Measurements from ENCODE around the gene MDFI. TPM values are rescaled to one million over a fixed set of nuclear protein-coding genes. Genes with fewer than 3 reads are reported as not detected.
A peak's percentile ranks its signal among the peaks of the same experiment; 100 is the strongest.

Gene MDFI
- total and polyA plus RNA-seq, 3 donors from 2014 or later, result 12.9 to 16.0 (median 15.1) TPM

DNA sequence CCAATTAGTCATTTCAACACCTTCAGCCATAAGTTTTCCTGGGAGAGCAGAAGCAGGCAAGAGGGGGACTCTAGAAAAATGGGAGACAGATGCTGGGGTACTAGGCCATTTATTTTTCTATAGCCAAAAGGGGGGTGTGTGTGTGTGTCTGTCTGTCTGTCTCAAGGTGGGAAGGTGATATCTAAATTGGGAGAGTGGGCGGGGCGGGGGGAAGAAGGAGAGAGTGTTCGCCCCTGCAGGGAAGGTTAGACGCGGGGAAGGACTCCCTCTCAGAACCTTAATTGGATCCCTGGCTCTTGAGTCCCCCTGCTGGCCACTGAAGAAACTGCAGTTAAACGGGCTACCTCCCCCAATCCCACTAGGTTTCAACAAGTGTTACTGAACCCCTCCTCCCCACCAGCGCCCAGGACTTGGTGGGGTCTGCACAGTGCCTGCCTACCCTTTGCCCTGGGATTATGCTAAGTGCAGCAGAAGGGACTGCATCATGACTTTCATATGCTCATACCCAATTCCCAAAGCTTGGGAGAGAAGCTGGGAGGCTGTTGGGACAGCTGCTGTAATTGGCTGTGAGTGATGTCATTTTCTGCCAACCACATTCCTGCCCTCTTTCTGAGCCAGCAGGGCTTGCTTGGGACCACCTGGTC is 46.3 kb upstream of the MDFI start:
- WGBS, 2 donors, result 6 to 14% methylated on average over 7 of the region's 7 CpGs

DNA sequence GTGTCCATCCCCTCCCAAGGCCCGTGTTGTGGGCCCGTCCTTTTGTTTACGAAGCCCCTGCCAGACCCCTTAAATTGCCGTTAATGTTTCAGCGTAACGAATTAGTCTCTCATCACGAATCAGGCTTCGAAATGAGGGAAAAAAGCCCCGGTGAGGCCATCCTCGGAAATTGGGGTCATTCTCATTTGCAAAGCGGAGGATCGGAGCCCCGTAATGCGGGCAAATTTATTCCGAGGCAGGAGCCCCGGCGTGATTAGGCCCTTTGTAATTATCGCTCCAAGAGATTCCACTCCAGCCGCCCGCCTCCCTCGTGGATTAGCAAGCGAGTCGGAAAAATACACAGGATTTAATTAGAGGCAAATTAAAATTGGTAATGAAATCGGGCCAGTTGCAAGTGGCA is 44.9 kb upstream of the MDFI start:
- peaks cover 3% of the 10 kb centered on the region for H3K4me1 ChIP-seq
- no peak overlapping the region for H3K4me3 ChIP-seq
- no peaks in the 10 kb centered on the region for H3K9me3 ChIP-seq
- DNase-seq, result no peak
- TF ChIP-seq, protein P1, sequence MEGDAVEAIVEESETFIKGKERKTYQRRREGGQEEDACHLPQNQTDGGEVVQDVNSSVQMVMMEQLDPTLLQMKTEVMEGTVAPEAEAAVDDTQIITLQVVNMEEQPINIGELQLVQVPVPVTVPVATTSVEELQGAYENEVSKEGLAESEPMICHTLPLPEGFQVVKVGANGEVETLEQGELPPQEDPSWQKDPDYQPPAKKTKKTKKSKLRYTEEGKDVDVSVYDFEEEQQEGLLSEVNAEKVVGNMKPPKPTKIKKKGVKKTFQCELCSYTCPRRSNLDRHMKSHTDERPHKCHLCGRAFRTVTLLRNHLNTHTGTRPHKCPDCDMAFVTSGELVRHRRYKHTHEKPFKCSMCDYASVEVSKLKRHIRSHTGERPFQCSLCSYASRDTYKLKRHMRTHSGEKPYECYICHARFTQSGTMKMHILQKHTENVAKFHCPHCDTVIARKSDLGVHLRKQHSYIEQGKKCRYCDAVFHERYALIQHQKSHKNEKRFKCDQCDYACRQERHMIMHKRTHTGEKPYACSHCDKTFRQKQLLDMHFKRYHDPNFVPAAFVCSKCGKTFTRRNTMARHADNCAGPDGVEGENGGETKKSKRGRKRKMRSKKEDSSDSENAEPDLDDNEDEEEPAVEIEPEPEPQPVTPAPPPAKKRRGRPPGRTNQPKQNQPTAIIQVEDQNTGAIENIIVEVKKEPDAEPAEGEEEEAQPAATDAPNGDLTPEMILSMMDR (IDR thresholded peaks at IDR 0.05), result no peak
- TF ChIP-seq POLR2A (IDR thresholded peaks at IDR 0.05), result no peak
- H3K36me3 ChIP-seq (ENCODE audit: low read depth, missing control alignments), result no peaks in the 10 kb centered on the region
- no peaks in the 10 kb centered on the region for H3K27me3 ChIP-seq
- WGBS, 2 donors, result 90 to 91% methylated on average over 24 of the region's 24 CpGs
- intact Hi-C loops (cut with DNase I; ENCODE audit: low total_unique reads), result loop anchor here (5.0 to 10.0 kb wide), 2 partner anchors 169 to 226 kb away; no protein-coding TSS in a partner anchor
- no peak overlapping the region for H3K27ac ChIP-seq

More for the DNA sequence above, 46.3 kb upstream of the MDFI start:
- DNase-seq, result peak; percentile 86
- intact Hi-C loops (cut with DNase I; ENCODE audit: low total_unique reads), result loop anchor here (5.0 to 10.0 kb wide), 2 partner anchors 167 to 225 kb away; no protein-coding TSS in a partner anchor
- H3K27me3 ChIP-seq, result no peaks in the 10 kb centered on the region
- H3K27ac ChIP-seq, result no peak overlapping the region
- H3K4me3 ChIP-seq, result no peak overlapping the region
- H3K4me1 ChIP-seq, result peaks cover 3% of the 10 kb centered on the region
- no peak for TF ChIP-seq POLR2A (IDR thresholded peaks at IDR 0.05)
- TF ChIP-seq, protein P1 (IDR thresholded peaks at IDR 0.05), result peak; percentile 94 to 98 (median 94)
- H3K36me3 ChIP-seq (ENCODE audit: low read depth, missing control alignments), result no peaks in the 10 kb centered on the region
- no peaks in the 10 kb centered on the region for H3K9me3 ChIP-seq

DNA sequence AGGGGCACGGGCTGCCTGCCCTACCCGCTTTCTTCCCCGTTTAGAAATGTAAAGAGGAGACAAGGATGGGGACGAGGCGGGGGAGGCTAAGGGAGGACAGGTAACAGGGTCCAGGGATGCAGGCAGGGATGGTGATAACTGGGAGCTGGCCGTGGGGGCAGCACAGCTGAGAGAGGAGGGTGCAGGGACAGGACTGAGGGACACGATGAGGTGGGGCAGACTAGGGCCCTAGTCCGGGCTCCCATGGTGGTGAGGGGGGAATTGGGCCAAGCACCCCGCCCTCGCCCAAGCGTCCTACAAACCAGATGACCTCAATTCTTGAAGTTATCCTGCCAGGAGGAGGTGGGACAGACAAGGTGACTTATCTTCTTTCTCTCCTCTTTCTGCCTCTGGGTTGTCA is 44.4 kb upstream of the MDFI start:
- Histone ChIP-seq H3K4me1 (peaks cover 3% of the 10 kb centered on the region), H3K4me3 (no peak overlapping the region), H3K36me3 (ENCODE audit: low read depth, missing control alignments) (no peaks in the 10 kb centered on the region), H3K9me3 (no peaks in the 10 kb centered on the region), H3K27ac (no peak overlapping the region), H3K27me3 (no peaks in the 10 kb centered on the region)
- WGBS, 2 donors, result 90 to 93% methylated on average over 11 of the region's 11 CpGs
- intact Hi-C loops (cut with DNase I; ENCODE audit: low total_unique reads), result loop anchor here (5.0 to 10.0 kb wide), 2 partner anchors 169 to 227 kb away; no protein-coding TSS in a partner anchor
- TF ChIP-seq POLR2A (IDR thresholded peaks at IDR 0.05), result no peak
- TF ChIP-seq, protein P1 (IDR thresholded peaks at IDR 0.05), result no peak
- no peak for DNase-seq

DNA sequence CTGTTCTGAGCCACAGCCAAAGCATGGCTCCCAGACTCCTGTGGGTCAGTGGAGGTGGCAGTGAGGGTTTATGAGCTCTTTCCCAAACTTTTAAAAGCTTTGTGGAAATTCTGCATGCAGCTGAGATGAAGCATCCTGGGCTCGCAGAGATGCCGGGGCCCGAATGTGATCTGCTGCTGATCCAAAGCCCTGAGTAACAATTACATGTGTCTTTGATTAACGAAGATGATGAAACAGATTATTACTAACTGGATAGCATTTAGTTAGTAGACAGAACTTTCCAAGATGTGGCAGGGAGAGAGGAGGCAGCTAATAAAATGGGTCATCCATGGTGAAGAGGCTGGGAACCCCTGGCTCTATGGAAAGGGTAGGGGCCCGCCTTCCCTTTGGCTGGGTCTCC is 43.9 kb upstream of the MDFI start:
- TF ChIP-seq, protein P1 (IDR thresholded peaks at IDR 0.05), result no peak
- TF ChIP-seq POLR2A (IDR thresholded peaks at IDR 0.05), result no peak
- Histone ChIP-seq H3K27ac (no peak overlapping the region), H3K27me3 (no peaks in the 10 kb centered on the region), H3K9me3 (no peaks in the 10 kb centered on the region), H3K4me1 (peaks cover 3% of the 10 kb centered on the region), H3K4me3 (no peak overlapping the region), H3K36me3 (ENCODE audit: low read depth, missing control alignments) (no peaks in the 10 kb centered on the region)
- WGBS, 2 donors, result 93 to 95% methylated on average over 5 of the region's 5 CpGs
- no peak for DNase-seq
- intact Hi-C loops (cut with DNase I; ENCODE audit: low total_unique reads), result loop anchor here (5.0 to 10.0 kb wide), 2 partner anchors 170 to 227 kb away; no protein-coding TSS in a partner anchor

Data from testis (tissue), 3 donors.